HepG2 (cell line): ENCODE data around the gene G6PC3. TPM values are rescaled to one million over a fixed set of nuclear protein-coding genes. Genes with fewer than 3 reads are reported as not detected.

Experiments used
- HDAC2 ChIP-seq: sonication (generic); formaldehyde crosslinking; IDR thresholded peaks from 2 replicates; pipeline ENCODE4 v1.4.0; 2020; ENCODE audit warnings: missing genetic modification reagents
- IRF2 ChIP-seq: IDR thresholded peaks from 2 replicates; pipeline ENCODE4 v1.6.1; 2018; ENCODE audit warnings: missing genetic modification reagents, missing compliant biosample characterization
- KLF11 ChIP-seq: IDR thresholded peaks from 2 replicates; pipeline ENCODE4 v1.6.1; 2016; ENCODE audit warnings: missing compliant biosample characterization
- ZNF616 ChIP-seq: sonication (generic); formaldehyde crosslinking; IDR thresholded peaks from 2 replicates; pipeline ENCODE4 v1.5.0; 2020; ENCODE audit warnings: low read depth, mild to moderate bottlenecking, missing genetic modification reagents
- polyA plus RNA-seq, 8 experiments: library from polyadenylated mRNA; depleted of rRNA in 3 of 8; stranded (reverse) in 7 of 8; unstranded in 1 of 8; fragments of >200 nt; fragmentation: Illumina TruSeq in 4 of 8; extraction: Trizol in 4 of 8; gene quantifications; 2 replicates each; pipeline versions ENCODE4 v1.2.1 to v1.2.3, GENCODE V29; 2011 to 2016; ENCODE audit warnings: low read depth in 4 of 8, missing spikeins in 1 of 8, mixed read lengths in 1 of 8; ENCODE audit not compliant: insufficient read depth in 1 of 8
- total RNA-seq, 5 experiments: library from RNA; depleted of rRNA; stranded (reverse); fragments of >200 nt; fragmentation: Illumina TruSeq; extraction: Trizol; gene quantifications; 2 replicates each; pipeline ENCODE4 v1.2.3, GENCODE V29; 2016; ENCODE audit warnings: low read depth in 1 of 5
- TF ChIP-seq, protein P1 (sequence below): sonication (generic); formaldehyde crosslinking; IDR thresholded peaks from 2 replicates; pipeline ENCODE4 v1.4.0; 2020; ENCODE audit warnings: mild to moderate bottlenecking, missing genetic modification reagents
- TF ChIP-seq, protein P2 (sequence below): sonication (generic); formaldehyde crosslinking; IDR thresholded peaks from 2 replicates; pipeline ENCODE4 v1.4.0; 2020; ENCODE audit warnings: missing genetic modification reagents
- TF ChIP-seq, protein P3 (sequence below): sonication (generic); formaldehyde crosslinking; IDR thresholded peaks from 2 replicates; pipeline ENCODE4 v1.4.0; 2020; ENCODE audit warnings: mild to moderate bottlenecking, missing genetic modification reagents
- TF ChIP-seq, protein P4 (sequence below): sonication (generic); formaldehyde crosslinking; IDR thresholded peaks from 2 replicates; pipeline ENCODE4 v1.4.0; 2020; ENCODE audit warnings: mild to moderate bottlenecking, missing genetic modification reagents
- TF ChIP-seq, protein P5 (sequence below): sonication (generic); formaldehyde crosslinking; IDR thresholded peaks from 2 replicates; pipeline ENCODE4 v1.4.0; 2020; ENCODE audit warnings: missing genetic modification reagents, borderline replicate concordance

The G6PC3 gene
- total and polyA plus RNA-seq, 2 of the 13 experiments (the other 11 are each of a cell fraction or from before 2014, with no cell fraction given) = 38.5 to 75.8 TPM

DNA sequence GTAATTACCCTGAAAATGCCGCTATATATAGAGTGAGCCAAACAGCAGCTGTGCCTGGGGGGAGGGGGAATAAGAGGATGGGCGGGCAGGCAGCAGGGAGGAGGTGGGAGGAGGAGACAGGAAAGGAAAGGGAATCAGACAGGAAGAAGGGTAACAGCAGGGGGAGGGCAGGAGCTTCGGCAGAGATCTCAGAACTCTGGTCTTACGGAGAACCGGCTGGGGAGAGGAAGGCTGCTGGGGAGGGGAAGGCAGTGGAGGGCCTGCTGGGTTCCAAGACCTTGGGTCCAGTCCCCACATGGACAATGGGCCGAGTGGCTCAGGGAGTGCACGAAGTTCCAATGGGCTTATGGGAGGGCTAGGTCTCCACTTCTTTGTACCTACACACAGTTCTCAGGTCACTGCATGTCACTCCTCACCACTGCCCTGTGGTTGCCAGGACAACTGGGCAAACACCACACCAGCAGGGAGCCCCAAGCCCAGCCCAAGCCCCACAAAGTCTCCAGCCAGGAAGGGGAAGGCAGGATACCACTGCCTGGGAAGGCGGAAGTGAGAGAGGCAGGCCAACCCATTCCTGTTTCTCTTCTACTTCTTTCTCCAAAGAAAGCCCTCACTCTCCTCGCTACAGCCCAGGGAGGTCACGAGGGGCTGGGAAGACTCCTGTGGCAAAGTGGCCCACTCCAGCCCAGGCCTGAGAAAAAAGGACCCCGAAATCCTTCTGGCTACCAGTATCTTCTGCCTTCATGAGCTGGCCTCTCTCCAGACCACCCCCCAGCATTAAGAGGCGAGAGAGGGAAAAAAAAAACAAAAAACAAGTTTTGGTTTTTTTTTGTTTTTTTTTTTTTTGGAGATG, 25.3 kb downstream of the G6PC3 start (continued):
- TF ChIP-seq, protein P1, sequence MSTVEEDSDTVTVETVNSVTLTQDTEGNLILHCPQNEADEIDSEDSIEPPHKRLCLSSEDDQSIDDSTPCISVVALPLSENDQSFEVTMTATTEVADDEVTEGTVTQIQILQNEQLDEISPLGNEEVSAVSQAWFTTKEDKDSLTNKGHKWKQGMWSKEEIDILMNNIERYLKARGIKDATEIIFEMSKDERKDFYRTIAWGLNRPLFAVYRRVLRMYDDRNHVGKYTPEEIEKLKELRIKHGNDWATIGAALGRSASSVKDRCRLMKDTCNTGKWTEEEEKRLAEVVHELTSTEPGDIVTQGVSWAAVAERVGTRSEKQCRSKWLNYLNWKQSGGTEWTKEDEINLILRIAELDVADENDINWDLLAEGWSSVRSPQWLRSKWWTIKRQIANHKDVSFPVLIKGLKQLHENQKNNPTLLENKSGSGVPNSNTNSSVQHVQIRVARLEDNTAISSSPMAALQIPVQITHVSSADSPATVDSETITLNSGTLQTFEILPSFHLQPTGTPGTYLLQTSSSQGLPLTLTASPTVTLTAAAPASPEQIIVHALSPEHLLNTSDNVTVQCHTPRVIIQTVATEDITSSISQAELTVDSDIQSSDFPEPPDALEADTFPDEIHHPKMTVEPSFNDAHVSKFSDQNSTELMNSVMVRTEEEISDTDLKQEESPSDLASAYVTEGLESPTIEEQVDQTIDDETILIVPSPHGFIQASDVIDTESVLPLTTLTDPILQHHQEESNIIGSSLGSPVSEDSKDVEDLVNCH (CRISPR knock-in tag) = no peak
- TF ChIP-seq, protein P2, sequence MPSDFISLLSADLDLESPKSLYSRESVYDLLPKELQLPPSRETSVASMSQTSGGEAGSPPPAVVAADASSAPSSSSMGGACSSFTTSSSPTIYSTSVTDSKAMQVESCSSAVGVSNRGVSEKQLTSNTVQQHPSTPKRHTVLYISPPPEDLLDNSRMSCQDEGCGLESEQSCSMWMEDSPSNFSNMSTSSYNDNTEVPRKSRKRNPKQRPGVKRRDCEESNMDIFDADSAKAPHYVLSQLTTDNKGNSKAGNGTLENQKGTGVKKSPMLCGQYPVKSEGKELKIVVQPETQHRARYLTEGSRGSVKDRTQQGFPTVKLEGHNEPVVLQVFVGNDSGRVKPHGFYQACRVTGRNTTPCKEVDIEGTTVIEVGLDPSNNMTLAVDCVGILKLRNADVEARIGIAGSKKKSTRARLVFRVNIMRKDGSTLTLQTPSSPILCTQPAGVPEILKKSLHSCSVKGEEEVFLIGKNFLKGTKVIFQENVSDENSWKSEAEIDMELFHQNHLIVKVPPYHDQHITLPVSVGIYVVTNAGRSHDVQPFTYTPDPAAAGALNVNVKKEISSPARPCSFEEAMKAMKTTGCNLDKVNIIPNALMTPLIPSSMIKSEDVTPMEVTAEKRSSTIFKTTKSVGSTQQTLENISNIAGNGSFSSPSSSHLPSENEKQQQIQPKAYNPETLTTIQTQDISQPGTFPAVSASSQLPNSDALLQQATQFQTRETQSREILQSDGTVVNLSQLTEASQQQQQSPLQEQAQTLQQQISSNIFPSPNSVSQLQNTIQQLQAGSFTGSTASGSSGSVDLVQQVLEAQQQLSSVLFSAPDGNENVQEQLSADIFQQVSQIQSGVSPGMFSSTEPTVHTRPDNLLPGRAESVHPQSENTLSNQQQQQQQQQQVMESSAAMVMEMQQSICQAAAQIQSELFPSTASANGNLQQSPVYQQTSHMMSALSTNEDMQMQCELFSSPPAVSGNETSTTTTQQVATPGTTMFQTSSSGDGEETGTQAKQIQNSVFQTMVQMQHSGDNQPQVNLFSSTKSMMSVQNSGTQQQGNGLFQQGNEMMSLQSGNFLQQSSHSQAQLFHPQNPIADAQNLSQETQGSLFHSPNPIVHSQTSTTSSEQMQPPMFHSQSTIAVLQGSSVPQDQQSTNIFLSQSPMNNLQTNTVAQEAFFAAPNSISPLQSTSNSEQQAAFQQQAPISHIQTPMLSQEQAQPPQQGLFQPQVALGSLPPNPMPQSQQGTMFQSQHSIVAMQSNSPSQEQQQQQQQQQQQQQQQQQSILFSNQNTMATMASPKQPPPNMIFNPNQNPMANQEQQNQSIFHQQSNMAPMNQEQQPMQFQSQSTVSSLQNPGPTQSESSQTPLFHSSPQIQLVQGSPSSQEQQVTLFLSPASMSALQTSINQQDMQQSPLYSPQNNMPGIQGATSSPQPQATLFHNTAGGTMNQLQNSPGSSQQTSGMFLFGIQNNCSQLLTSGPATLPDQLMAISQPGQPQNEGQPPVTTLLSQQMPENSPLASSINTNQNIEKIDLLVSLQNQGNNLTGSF = no peak
- TF ChIP-seq HDAC2 (peak; percentile 35; the same call in 1 of the 2 replicates), KLF11 (no peak), ZNF616 (no peak), IRF2 (0 out of 2 replicates have a peak, but pooled peaks have one; percentile 17)
- TF ChIP-seq, protein P3, sequence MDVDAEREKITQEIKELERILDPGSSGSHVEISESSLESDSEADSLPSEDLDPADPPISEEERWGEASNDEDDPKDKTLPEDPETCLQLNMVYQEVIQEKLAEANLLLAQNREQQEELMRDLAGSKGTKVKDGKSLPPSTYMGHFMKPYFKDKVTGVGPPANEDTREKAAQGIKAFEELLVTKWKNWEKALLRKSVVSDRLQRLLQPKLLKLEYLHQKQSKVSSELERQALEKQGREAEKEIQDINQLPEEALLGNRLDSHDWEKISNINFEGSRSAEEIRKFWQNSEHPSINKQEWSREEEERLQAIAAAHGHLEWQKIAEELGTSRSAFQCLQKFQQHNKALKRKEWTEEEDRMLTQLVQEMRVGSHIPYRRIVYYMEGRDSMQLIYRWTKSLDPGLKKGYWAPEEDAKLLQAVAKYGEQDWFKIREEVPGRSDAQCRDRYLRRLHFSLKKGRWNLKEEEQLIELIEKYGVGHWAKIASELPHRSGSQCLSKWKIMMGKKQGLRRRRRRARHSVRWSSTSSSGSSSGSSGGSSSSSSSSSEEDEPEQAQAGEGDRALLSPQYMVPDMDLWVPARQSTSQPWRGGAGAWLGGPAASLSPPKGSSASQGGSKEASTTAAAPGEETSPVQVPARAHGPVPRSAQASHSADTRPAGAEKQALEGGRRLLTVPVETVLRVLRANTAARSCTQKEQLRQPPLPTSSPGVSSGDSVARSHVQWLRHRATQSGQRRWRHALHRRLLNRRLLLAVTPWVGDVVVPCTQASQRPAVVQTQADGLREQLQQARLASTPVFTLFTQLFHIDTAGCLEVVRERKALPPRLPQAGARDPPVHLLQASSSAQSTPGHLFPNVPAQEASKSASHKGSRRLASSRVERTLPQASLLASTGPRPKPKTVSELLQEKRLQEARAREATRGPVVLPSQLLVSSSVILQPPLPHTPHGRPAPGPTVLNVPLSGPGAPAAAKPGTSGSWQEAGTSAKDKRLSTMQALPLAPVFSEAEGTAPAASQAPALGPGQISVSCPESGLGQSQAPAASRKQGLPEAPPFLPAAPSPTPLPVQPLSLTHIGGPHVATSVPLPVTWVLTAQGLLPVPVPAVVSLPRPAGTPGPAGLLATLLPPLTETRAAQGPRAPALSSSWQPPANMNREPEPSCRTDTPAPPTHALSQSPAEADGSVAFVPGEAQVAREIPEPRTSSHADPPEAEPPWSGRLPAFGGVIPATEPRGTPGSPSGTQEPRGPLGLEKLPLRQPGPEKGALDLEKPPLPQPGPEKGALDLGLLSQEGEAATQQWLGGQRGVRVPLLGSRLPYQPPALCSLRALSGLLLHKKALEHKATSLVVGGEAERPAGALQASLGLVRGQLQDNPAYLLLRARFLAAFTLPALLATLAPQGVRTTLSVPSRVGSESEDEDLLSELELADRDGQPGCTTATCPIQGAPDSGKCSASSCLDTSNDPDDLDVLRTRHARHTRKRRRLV = no peak
- TF ChIP-seq, protein P4, sequence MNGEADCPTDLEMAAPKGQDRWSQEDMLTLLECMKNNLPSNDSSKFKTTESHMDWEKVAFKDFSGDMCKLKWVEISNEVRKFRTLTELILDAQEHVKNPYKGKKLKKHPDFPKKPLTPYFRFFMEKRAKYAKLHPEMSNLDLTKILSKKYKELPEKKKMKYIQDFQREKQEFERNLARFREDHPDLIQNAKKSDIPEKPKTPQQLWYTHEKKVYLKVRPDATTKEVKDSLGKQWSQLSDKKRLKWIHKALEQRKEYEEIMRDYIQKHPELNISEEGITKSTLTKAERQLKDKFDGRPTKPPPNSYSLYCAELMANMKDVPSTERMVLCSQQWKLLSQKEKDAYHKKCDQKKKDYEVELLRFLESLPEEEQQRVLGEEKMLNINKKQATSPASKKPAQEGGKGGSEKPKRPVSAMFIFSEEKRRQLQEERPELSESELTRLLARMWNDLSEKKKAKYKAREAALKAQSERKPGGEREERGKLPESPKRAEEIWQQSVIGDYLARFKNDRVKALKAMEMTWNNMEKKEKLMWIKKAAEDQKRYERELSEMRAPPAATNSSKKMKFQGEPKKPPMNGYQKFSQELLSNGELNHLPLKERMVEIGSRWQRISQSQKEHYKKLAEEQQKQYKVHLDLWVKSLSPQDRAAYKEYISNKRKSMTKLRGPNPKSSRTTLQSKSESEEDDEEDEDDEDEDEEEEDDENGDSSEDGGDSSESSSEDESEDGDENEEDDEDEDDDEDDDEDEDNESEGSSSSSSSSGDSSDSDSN (CRISPR knock-in tag) = peak; percentile 70
- TF ChIP-seq, protein P5, sequence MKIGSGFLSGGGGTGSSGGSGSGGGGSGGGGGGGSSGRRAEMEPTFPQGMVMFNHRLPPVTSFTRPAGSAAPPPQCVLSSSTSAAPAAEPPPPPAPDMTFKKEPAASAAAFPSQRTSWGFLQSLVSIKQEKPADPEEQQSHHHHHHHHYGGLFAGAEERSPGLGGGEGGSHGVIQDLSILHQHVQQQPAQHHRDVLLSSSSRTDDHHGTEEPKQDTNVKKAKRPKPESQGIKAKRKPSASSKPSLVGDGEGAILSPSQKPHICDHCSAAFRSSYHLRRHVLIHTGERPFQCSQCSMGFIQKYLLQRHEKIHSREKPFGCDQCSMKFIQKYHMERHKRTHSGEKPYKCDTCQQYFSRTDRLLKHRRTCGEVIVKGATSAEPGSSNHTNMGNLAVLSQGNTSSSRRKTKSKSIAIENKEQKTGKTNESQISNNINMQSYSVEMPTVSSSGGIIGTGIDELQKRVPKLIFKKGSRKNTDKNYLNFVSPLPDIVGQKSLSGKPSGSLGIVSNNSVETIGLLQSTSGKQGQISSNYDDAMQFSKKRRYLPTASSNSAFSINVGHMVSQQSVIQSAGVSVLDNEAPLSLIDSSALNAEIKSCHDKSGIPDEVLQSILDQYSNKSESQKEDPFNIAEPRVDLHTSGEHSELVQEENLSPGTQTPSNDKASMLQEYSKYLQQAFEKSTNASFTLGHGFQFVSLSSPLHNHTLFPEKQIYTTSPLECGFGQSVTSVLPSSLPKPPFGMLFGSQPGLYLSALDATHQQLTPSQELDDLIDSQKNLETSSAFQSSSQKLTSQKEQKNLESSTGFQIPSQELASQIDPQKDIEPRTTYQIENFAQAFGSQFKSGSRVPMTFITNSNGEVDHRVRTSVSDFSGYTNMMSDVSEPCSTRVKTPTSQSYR (CRISPR knock-in tag) = peak; percentile 89
